PC-3 (cell line): ENCODE data around the gene PLXNB1. TPM values are rescaled to one million over a fixed set of nuclear protein-coding genes. Genes with fewer than 3 reads are reported as not detected.

Experiments
- ATAC-seq: fragments of 200-7000 bp; cut with Tn5 transposase; 2 replicates; pipeline ENCODE4 v1.9.1; 2020; ENCODE audit warnings: mild to moderate bottlenecking, moderate library complexity
- BruUV-seq: library from RNA; stranded (reverse); fragments of 400-500 nt; replicated peaks from 2 replicates; lab custom pipeline; 2021; lab: Mats Ljungman, UMichigan
- CTCF ChIA-PET: fragments of 300-600 bp; sonication (Branson Sonifier 250); formaldehyde crosslinking; loops from one replicate; lab custom pipeline; 2022; ENCODE audit warnings: antibody characterized with exemption; lab: Charles Lee
- POLR2A ChIA-PET: fragments of 300-600 bp; sonication (Branson Sonifier 250); formaldehyde crosslinking; loops from one replicate; lab custom pipeline; 2022; ENCODE audit warnings: antibody characterized with exemption; ENCODE audit not compliant: unreplicated experiment; lab: Charles Lee
- DNase-seq: peaks from one replicate; pipeline ENCODE4 v3.0.0-alpha.2; 2015
- H2AFZ ChIP-seq: fragments of 300-600 bp; sonication (generic); 2 replicates; pipeline ENCODE4 v1.6.0; 2016; ENCODE audit warnings: antibody characterized with exemption, low read length
- H3F3A ChIP-seq: fragments of 300-600 bp; sonication (generic); one replicate; pipeline ENCODE4 v1.6.0; 2017; ENCODE audit warnings: antibody characterized with exemption, low read length, control low read depth, mild to moderate bottlenecking; ENCODE audit not compliant: unreplicated experiment
- H3K27ac ChIP-seq: fragments of 300-600 bp; sonication (generic); 2 replicates; pipeline ENCODE4 v1.5.1; 2016; ENCODE audit warnings: mild to moderate bottlenecking, low read length
- H3K27me3 ChIP-seq: fragments of 300-600 bp; sonication (generic); 2 replicates; pipeline ENCODE4 v1.6.1; 2016; ENCODE audit warnings: low read length, mixed read lengths
- H3K36me3 ChIP-seq: fragments of 300-600 bp; sonication (generic); 2 replicates; pipeline ENCODE4 v1.6.1; 2016; ENCODE audit warnings: low read depth, mixed run types, low read length, mixed read lengths
- H3K4me1 ChIP-seq: fragments of 300-600 bp; sonication (generic); 2 replicates; pipeline ENCODE4 v1.5.1; 2016; ENCODE audit warnings: low read length; ENCODE audit not compliant: insufficient read depth
- H3K4me2 ChIP-seq: fragments of 300-600 bp; sonication (generic); 2 replicates; pipeline ENCODE4 v1.6.0; 2016; ENCODE audit warnings: low read length
- H3K4me3 ChIP-seq: fragments of 300-600 bp; sonication (generic); 2 replicates; pipeline ENCODE4 v1.5.1; 2016; ENCODE audit warnings: mild to moderate bottlenecking, low read length, mixed read lengths
- H3K79me2 ChIP-seq: fragments of 300-600 bp; sonication (generic); 2 replicates; pipeline ENCODE4 v1.6.1; 2017; ENCODE audit warnings: low read length, mixed read lengths
- H3K9ac ChIP-seq: fragments of 300-600 bp; sonication (generic); 2 replicates; pipeline ENCODE4 v1.6.0; 2016; ENCODE audit warnings: mild to moderate bottlenecking, low read length
- H3K9me2 ChIP-seq: fragments of 300-600 bp; sonication (generic); replicated peaks from 2 replicates; pipeline ENCODE4 v1.6.1; 2016; ENCODE audit warnings: mixed run types, low read length, mixed read lengths
- H3K9me3 ChIP-seq: fragments of 300-600 bp; sonication (generic); 2 replicates; pipeline ENCODE4 v1.6.1; 2016; ENCODE audit warnings: low read length, mixed read lengths
- H4K20me1 ChIP-seq: fragments of 300-600 bp; sonication (generic); 2 replicates; pipeline ENCODE4 v1.6.1; 2016; ENCODE audit warnings: low read length, mixed read lengths
- CTCF ChIP-seq: fragments of 300-600 bp; sonication (generic); conservative IDR thresholded peaks from 2 replicates; pipeline ENCODE4 v1.5.1; 2017; ENCODE audit warnings: antibody characterized with exemption, low read depth, mild to moderate bottlenecking, low read length
- EZH2 ChIP-seq: fragments of 300-600 bp; sonication (generic); IDR thresholded peaks from one replicate; pipeline ENCODE4 v1.6.1; 2017; ENCODE audit warnings: antibody characterized with exemption, mild to moderate bottlenecking, low read length; ENCODE audit not compliant: unreplicated experiment
- EZH2phosphoT487 ChIP-seq: fragments of 300-600 bp; sonication (generic); IDR thresholded peaks from 2 replicates; pipeline ENCODE4 v1.6.1; 2018; ENCODE audit warnings: mild to moderate bottlenecking, antibody characterized with exemption, low read length, borderline replicate concordance
- intact Hi-C: fragments of 100-400 bp; cut with micrococcal nuclease; formaldehyde crosslinking; loops from 2 replicates; pipeline ENCODE4 v1.9.0; 2023
- total RNA-seq: library from RNA; depleted of rRNA; stranded (reverse); fragments of >200 nt; gene quantifications from 2 replicates; pipeline ENCODE4 v1.2.3, GENCODE V29; 2014

PLXNB1 gene
- total RNA-seq, 1 experiment from 2014 or later: 35.4 TPM

GRCh38 chr3:48367201-48367600, 62.7 kb downstream of the PLXNB1 start:
- H3K4me2 ChIP-seq: no peak overlapping the region
- no peaks in the 10 kb centered on the region for H3K9me2 ChIP-seq
- H3K4me3 ChIP-seq: no peak overlapping the region
- DNase-seq: no peak
- no peak overlapping the region for H2AFZ ChIP-seq
- no peaks in the 10 kb centered on the region for H3K36me3 ChIP-seq
- no TSS peak for BruUV-seq
- no peaks in the 10 kb centered on the region for H3K4me1 ChIP-seq
- CTCF ChIA-PET: interaction anchor here (0.7 kb wide), 1 partner anchor 69 kb away, joined by 3 read pairs; no protein-coding TSS in a partner anchor
- no peak overlapping the region for H3K9ac ChIP-seq
- H3K27me3 ChIP-seq: no peaks in the 10 kb centered on the region
- H3F3A ChIP-seq: no peaks in the 10 kb centered on the region
- H3K9me3 ChIP-seq: 0 out of 2 replicates have a peak, but pooled peaks cover under 1% of the 10 kb centered on the region
- POLR2A ChIA-PET: no interaction called here
- TF ChIP-seq EZH2phosphoT487 (no peak), EZH2 (no peak), CTCF (no peak)
- intact Hi-C loops: no loop called here
- no peaks in the 10 kb centered on the region for H3K79me2 ChIP-seq
- H3K27ac ChIP-seq: no peak overlapping the region
- H4K20me1 ChIP-seq: no peaks in the 10 kb centered on the region
- ATAC-seq: no peak

- no TSS peak for BruUV-seq
- Histone ChIP-seq H3K9me2 (no peaks in the 10 kb centered on the region), H3F3A (no peaks in the 10 kb centered on the region), H3K4me3 (no peak overlapping the region), H2AFZ (no peak overlapping the region), H4K20me1 (no peaks in the 10 kb centered on the region), H3K36me3 (no peaks in the 10 kb centered on the region), H3K79me2 (no peaks in the 10 kb centered on the region), H3K4me2 (no peak overlapping the region), H3K9me3 (0 out of 2 replicates have a peak, but pooled peaks cover 3% of the 10 kb centered on the region), H3K27ac (no peak overlapping the region), H3K9ac (no peak overlapping the region), H3K4me1 (no peaks in the 10 kb centered on the region), H3K27me3 (no peaks in the 10 kb centered on the region)
- DNase-seq (no peak), ATAC-seq (no peak)
- ChIA-PET POLR2A (no interaction called here), CTCF (no interaction called here)
- TF ChIP-seq EZH2phosphoT487 (no peak), EZH2 (no peak), CTCF (no peak)
- intact Hi-C loops: no loop called here
Observed at GRCh38 chr3:48364840-48365239, 65.0 kb downstream of the PLXNB1 start.

GRCh38 chr3:48361928-48362327, 68.0 kb downstream of the PLXNB1 start:
- no TSS peak for BruUV-seq

More at GRCh38 chr3:48361928-48362327, 68.0 kb downstream of the PLXNB1 start:
- ATAC-seq (no peak), DNase-seq (no peak)
- H3F3A ChIP-seq: no peaks in the 10 kb centered on the region
- CTCF ChIA-PET: no interaction called here
- no peaks in the 10 kb centered on the region for H3K79me2 ChIP-seq
- POLR2A ChIA-PET: no interaction called here
- no peak overlapping the region for H2AFZ ChIP-seq
- intact Hi-C loops: no loop called here
- no peaks in the 10 kb centered on the region for H3K27me3 ChIP-seq
- H3K9me2 ChIP-seq: no peaks in the 10 kb centered on the region
- no peak overlapping the region for H3K27ac ChIP-seq
- no peak overlapping the region for H3K9ac ChIP-seq
- no peak overlapping the region for H3K4me3 ChIP-seq
- TF ChIP-seq EZH2 (no peak), EZH2phosphoT487 (no peak), CTCF (no peak)
- H3K4me2 ChIP-seq: no peak overlapping the region
- no peaks in the 10 kb centered on the region for H3K4me1 ChIP-seq
- H3K9me3 ChIP-seq: 0 out of 2 replicates have a peak, but pooled peaks cover 3% of the 10 kb centered on the region
- no peaks in the 10 kb centered on the region for H3K36me3 ChIP-seq
- no peaks in the 10 kb centered on the region for H4K20me1 ChIP-seq
